Mesenchymal stem cell (in vitro differentiated cells and primary cell): ENCODE measurements around the gene PIGZ.
A peak's percentile ranks its signal among the peaks of the same experiment; 100 is the strongest.

Experiments
- DNase-seq: peaks from one replicate; pipeline ENCODE4 v3.0.0-alpha.2; 2013
- H2AFZ ChIP-seq: one replicate; pipeline ENCODE4 v1.6.1; 2013; ENCODE audit warnings: low read depth, mild to moderate bottlenecking, control low read depth, inconsistent platforms, low read length, moderate library complexity
- H2AK5ac ChIP-seq: 2 replicates; pipeline ENCODE4 v1.6.1; 2013; ENCODE audit warnings: low read length, moderate library complexity, mild to moderate bottlenecking, inconsistent platforms; ENCODE audit not compliant: severe bottlenecking
- H2BK120ac ChIP-seq: one replicate; pipeline ENCODE4 v1.6.1; 2013; ENCODE audit warnings: low read depth, mild to moderate bottlenecking, inconsistent platforms, low read length, moderate library complexity
- H2BK12ac ChIP-seq, 2 experiments: one replicate each; pipeline ENCODE4 v1.6.1; 2013; ENCODE audit warnings: inconsistent platforms in 2 of 2, low read length in 2 of 2, mild to moderate bottlenecking in 2 of 2, moderate library complexity in 2 of 2, control low read depth in 1 of 2
- H2BK15ac ChIP-seq: one replicate; pipeline ENCODE4 v1.6.1; 2013; ENCODE audit warnings: mild to moderate bottlenecking, low read depth, inconsistent platforms; ENCODE audit not compliant: poor library complexity, severe bottlenecking
- H2BK5ac ChIP-seq: 2 replicates; pipeline ENCODE4 v1.6.1; 2013; ENCODE audit warnings: low read depth, mild to moderate bottlenecking, low read length, control low read depth, inconsistent platforms; ENCODE audit not compliant: poor library complexity, severe bottlenecking
- H3K14ac ChIP-seq, 2 experiments: one replicate each; pipeline ENCODE4 v1.6.1; 2013; ENCODE audit warnings: inconsistent platforms in 2 of 2, low read length in 2 of 2, control low read depth in 1 of 2, mild to moderate bottlenecking in 1 of 2, moderate library complexity in 1 of 2
- H3K18ac ChIP-seq, 2 experiments: one replicate each; pipeline ENCODE4 v1.6.1; 2013; ENCODE audit warnings: inconsistent platforms in 2 of 2, low read length in 2 of 2, control low read depth in 1 of 2, low read depth in 1 of 2, mild to moderate bottlenecking in 1 of 2
- H3K23ac ChIP-seq, 2 experiments: one replicate each; pipeline ENCODE4 v1.6.1; 2013; ENCODE audit warnings: inconsistent platforms in 2 of 2, low read length in 2 of 2, mild to moderate bottlenecking in 2 of 2, moderate library complexity in 2 of 2, control low read depth in 1 of 2
- H3K27ac ChIP-seq: 2 replicates; pipeline ENCODE4 v1.5.1; 2013; ENCODE audit warnings: mild to moderate bottlenecking, moderate library complexity, low read length, control low read depth, inconsistent platforms; ENCODE audit not compliant: poor library complexity, severe bottlenecking
- H3K27me3 ChIP-seq, 2 experiments: 2 replicates each; pipeline versions ENCODE4 v1.6.1 to v1.7.0; 2013; ENCODE audit warnings: low read length in 2 of 2, mild to moderate bottlenecking in 2 of 2, moderate library complexity in 2 of 2, control low read depth in 1 of 2, inconsistent platforms in 1 of 2; ENCODE audit not compliant: control insufficient read depth in 1 of 2, insufficient read depth in 1 of 2
- H3K36me3 ChIP-seq, 2 experiments: 2 replicates each; pipeline versions ENCODE4 v1.6.1 to v1.7.0; 2013; ENCODE audit warnings: low read length in 2 of 2, control low read depth in 1 of 2, inconsistent platforms in 1 of 2, low read depth in 1 of 2, mild to moderate bottlenecking in 1 of 2; ENCODE audit not compliant: insufficient read depth in 2 of 2, control insufficient read depth in 1 of 2
- H3K4ac ChIP-seq, 2 experiments: one replicate each; pipeline ENCODE4 v1.6.1; 2013; ENCODE audit warnings: inconsistent platforms in 2 of 2, low read length in 2 of 2, mild to moderate bottlenecking in 2 of 2, moderate library complexity in 2 of 2, control low read depth in 1 of 2, low read depth in 1 of 2
- H3K4me1 ChIP-seq: 2 replicates; pipeline ENCODE4 v1.6.1; 2013; ENCODE audit warnings: low read depth, low read length, control low read depth; ENCODE audit not compliant: control insufficient read depth, insufficient read depth
- H3K4me2 ChIP-seq: 2 replicates; pipeline ENCODE4 v1.6.1; 2013; ENCODE audit warnings: low read length, mild to moderate bottlenecking, inconsistent platforms; ENCODE audit not compliant: poor library complexity, severe bottlenecking
- H3K4me3 ChIP-seq, 2 experiments: 2 replicates each; pipeline versions ENCODE4 v1.5.1 to v1.7.0; 2013; ENCODE audit warnings: low read length in 2 of 2, mild to moderate bottlenecking in 2 of 2, control low read depth in 1 of 2, low read depth in 1 of 2; ENCODE audit not compliant: insufficient read depth in 1 of 2
- H3K79me1 ChIP-seq: replicated peaks from 2 replicates; pipeline ENCODE4 v1.6.1; 2013; ENCODE audit warnings: mild to moderate bottlenecking, control low read depth, low read length, inconsistent platforms; ENCODE audit not compliant: poor library complexity, severe bottlenecking
- H3K9ac ChIP-seq: 2 replicates; pipeline ENCODE4 v1.7.0; 2013; ENCODE audit warnings: mild to moderate bottlenecking, low read length, moderate library complexity
- H3K9me3 ChIP-seq: 2 replicates; pipeline ENCODE4 v1.7.0; 2013; ENCODE audit warnings: mild to moderate bottlenecking, low read length; ENCODE audit not compliant: control insufficient read depth
- H4K8ac ChIP-seq: one replicate; pipeline ENCODE4 v1.6.1; 2013; ENCODE audit warnings: inconsistent platforms, mild to moderate bottlenecking, low read length, moderate library complexity
- H4K91ac ChIP-seq: one replicate; pipeline ENCODE4 v1.6.1; 2013; ENCODE audit warnings: mild to moderate bottlenecking, low read length, inconsistent platforms
- WGBS: methylation state at CpG from one replicate; pipeline ENCODE4 v1.1.7; 2013; ENCODE audit warnings: mixed read lengths; 5-methylcytosine and 5-hydroxymethylcytosine counted together

Gene PIGZ

GRCh38 chr3:197010556-197011351 is 42.1 kb upstream of the PIGZ start:
- Histone ChIP-seq H2AFZ (no peak overlapping the region), H3K4me1 (peaks cover 1% of the 10 kb centered on the region), H3K18ac (no peak overlapping the region), H3K14ac (no peak overlapping the region), H2BK15ac (no peak overlapping the region), H3K27ac (no peak overlapping the region), H3K36me3 (no peaks in the 10 kb centered on the region), H3K4me2 (no peak overlapping the region), H3K9ac (no peak overlapping the region), H3K27me3 (peaks cover 20 to 21% of the 10 kb centered on the region in 2 experiments), H3K4ac (no peak overlapping the region), H3K79me1 (no peaks in the 10 kb centered on the region), H4K8ac (no peak overlapping the region), H2AK5ac (no peak overlapping the region), H3K9me3 (no peaks in the 10 kb centered on the region), H2BK5ac (no peak overlapping the region), H4K91ac (no peak overlapping the region), H3K23ac (no peak overlapping the region), H2BK12ac (no peak overlapping the region), H3K4me3 (no peak overlapping the region), H2BK120ac (no peak overlapping the region)
- no peak for DNase-seq
- WGBS = 90% methylated on average over 30 of the region's 30 CpGs

GRCh38 chr3:197009532-197010019 is 40.9 kb upstream of the PIGZ start:
- Histone ChIP-seq H2BK5ac (no peak overlapping the region), H2BK12ac (no peak overlapping the region), H2AK5ac (no peak overlapping the region), H4K91ac (no peak overlapping the region), H3K23ac (no peak overlapping the region), H3K4me1 (peaks cover 1% of the 10 kb centered on the region), H3K4ac (no peak overlapping the region), H3K4me2 (no peak overlapping the region), H3K14ac (no peak overlapping the region), H2BK120ac (no peak overlapping the region), H3K79me1 (no peaks in the 10 kb centered on the region), H3K27me3 (peaks cover 13 to 25% of the 10 kb centered on the region in 2 experiments), H4K8ac (no peak overlapping the region), H2BK15ac (no peak overlapping the region), H3K9ac (no peak overlapping the region), H3K4me3 (no peak overlapping the region), H3K18ac (no peak overlapping the region), H3K27ac (no peak overlapping the region), H3K36me3 (no peaks in the 10 kb centered on the region), H2AFZ (no peak overlapping the region), H3K9me3 (no peaks in the 10 kb centered on the region)
- DNase-seq = no peak
- 92% methylated on average over 20 of the region's 20 CpGs for WGBS

- no peak overlapping the region for H3K18ac ChIP-seq
- H3K27me3 ChIP-seq = peaks cover 8 to 29% of the 10 kb centered on the region in 2 experiments
- no peaks in the 10 kb centered on the region for H3K79me1 ChIP-seq
- no peaks in the 10 kb centered on the region for H3K9me3 ChIP-seq
- no peak overlapping the region for H3K14ac ChIP-seq
- no peak for DNase-seq
- no peak overlapping the region for H2AK5ac ChIP-seq
- no peak overlapping the region for H4K91ac ChIP-seq
- no peaks in the 10 kb centered on the region for H3K36me3 ChIP-seq
- H3K4me1 ChIP-seq = peaks cover 7% of the 10 kb centered on the region
- H2BK120ac ChIP-seq = no peak overlapping the region
- no peak overlapping the region for H2AFZ ChIP-seq
- H3K4ac ChIP-seq = no peak overlapping the region
- no peak overlapping the region for H2BK15ac ChIP-seq
- H3K4me3 ChIP-seq = peak overlapping the region in 1 of 2 experiments; percentile 2
- H3K23ac ChIP-seq = no peak overlapping the region
- H2BK5ac ChIP-seq = no peak overlapping the region
- H3K27ac ChIP-seq = no peak overlapping the region
- H2BK12ac ChIP-seq = no peak overlapping the region
- WGBS = 90% methylated on average over 25 of the region's 27 CpGs
- H3K9ac ChIP-seq = no peak overlapping the region
- H4K8ac ChIP-seq = no peak overlapping the region
- no peak overlapping the region for H3K4me2 ChIP-seq
These were observed 40.0 kb upstream of the PIGZ start for GRCh38 chr3:197008436-197009209.

- Histone ChIP-seq H3K23ac (no peak overlapping the region), H3K9me3 (no peaks in the 10 kb centered on the region), H2BK5ac (no peak overlapping the region), H4K91ac (no peak overlapping the region), H2AK5ac (no peak overlapping the region), H3K27ac (no peak overlapping the region), H3K4me2 (no peak overlapping the region), H3K4me3 (no peak overlapping the region), H2BK15ac (no peak overlapping the region), H3K14ac (no peak overlapping the region), H2BK12ac (no peak overlapping the region), H3K9ac (no peak overlapping the region), H3K79me1 (no peaks in the 10 kb centered on the region), H2AFZ (no peak overlapping the region), H3K4me1 (peaks cover 10% of the 10 kb centered on the region), H3K4ac (no peak overlapping the region), H3K27me3 (peaks cover 7 to 29% of the 10 kb centered on the region in 2 experiments), H3K18ac (no peak overlapping the region), H2BK120ac (no peak overlapping the region), H3K36me3 (no peaks in the 10 kb centered on the region), H4K8ac (no peak overlapping the region)
- no peak for DNase-seq
- WGBS = 89% methylated on average over 8 of the region's 8 CpGs
These were observed 39.3 kb upstream of the PIGZ start for GRCh38 chr3:197007953-197008352.
